GM23338 (cell line): ENCODE results near the gene ASTL. TPM values are rescaled to one million over a fixed set of nuclear protein-coding genes. Genes with fewer than 3 reads are reported as not detected.

Experiments
- ATAC-seq: fragments of 200-7000 bp; cut with Tn5 transposase; 3 replicates; pipeline ENCODE4 v1.9.1; 2020
- DNase-seq: peaks from one replicate; pipeline ENCODE4 v3.0.0-alpha.2; 2015; ENCODE audit warnings: low spot score
- H2AFZ ChIP-seq: fragments of 200-600 bp; sonication (generic); 2 replicates; pipeline ENCODE4 v1.8.0; 2016; ENCODE audit warnings: antibody characterized with exemption, mild to moderate bottlenecking, moderate library complexity
- H3F3A ChIP-seq: fragments of 200-600 bp; sonication (generic); replicated peaks from 2 replicates; pipeline ENCODE4 v1.8.0; 2017; ENCODE audit warnings: antibody characterized with exemption, mixed run types, low read depth
- H3K27ac ChIP-seq: fragments of 200-600 bp; sonication (generic); 2 replicates; pipeline ENCODE4 v1.6.1; 2016; ENCODE audit warnings: low read depth
- H3K27me3 ChIP-seq: fragments of 200-600 bp; sonication (generic); 2 replicates; pipeline ENCODE4 v1.8.0; 2016; ENCODE audit warnings: mild to moderate bottlenecking, mixed run types, moderate library complexity; ENCODE audit not compliant: insufficient read depth
- H3K36me3 ChIP-seq: fragments of 200-600 bp; sonication (generic); 2 replicates; pipeline ENCODE4 v1.8.0; 2016; ENCODE audit warnings: mild to moderate bottlenecking; ENCODE audit not compliant: insufficient read depth
- H3K4me1 ChIP-seq: fragments of 200-600 bp; sonication (generic); 2 replicates; pipeline ENCODE4 v1.8.0; 2016; ENCODE audit warnings: mild to moderate bottlenecking, moderate library complexity; ENCODE audit not compliant: insufficient read depth
- H3K4me2 ChIP-seq: fragments of 200-600 bp; sonication (generic); 2 replicates; pipeline ENCODE4 v1.7.1; 2017; ENCODE audit warnings: mixed run types
- H3K4me3 ChIP-seq: fragments of 200-600 bp; sonication (generic); 2 replicates; pipeline ENCODE4 v1.6.1; 2016; ENCODE audit warnings: mixed run types
- H3K79me2 ChIP-seq: fragments of 200-600 bp; sonication (generic); replicated peaks from 2 replicates; pipeline ENCODE4 v1.8.0; 2017; ENCODE audit warnings: mild to moderate bottlenecking; ENCODE audit not compliant: insufficient read depth
- H3K9me2 ChIP-seq: fragments of 200-600 bp; sonication (generic); 2 replicates; pipeline ENCODE4 v1.8.0; 2017; ENCODE audit not compliant: insufficient read depth
- H4K20me1 ChIP-seq: fragments of 200-600 bp; sonication (generic); replicated peaks from 2 replicates; pipeline ENCODE4 v1.8.0; 2017; ENCODE audit warnings: mild to moderate bottlenecking; ENCODE audit not compliant: insufficient read depth
- H3K27ac Mint-ChIP-seq: 2 replicates; pipeline ENCODE4 v1.8.0; 2020; ENCODE audit warnings: inconsistent platforms, mild to moderate bottlenecking, moderate library complexity, mixed read lengths
- H3K27me3 Mint-ChIP-seq: 3 replicates; pipeline ENCODE4 v1.8.0; 2022; ENCODE audit warnings: low read depth, mild to moderate bottlenecking, moderate library complexity, mixed read lengths, inconsistent platforms; ENCODE audit not compliant: insufficient read depth, poor library complexity
- H3K36me3 Mint-ChIP-seq: 3 replicates; pipeline ENCODE4 v1.8.0; 2021; ENCODE audit warnings: low read depth, mild to moderate bottlenecking, inconsistent platforms, moderate library complexity, mixed read lengths
- H3K4me1 Mint-ChIP-seq: 3 replicates; pipeline ENCODE4 v1.8.0; 2020; ENCODE audit warnings: mild to moderate bottlenecking, inconsistent platforms, mixed read lengths
- H3K4me3 Mint-ChIP-seq: 3 replicates; pipeline ENCODE4 v1.8.0; 2021; ENCODE audit warnings: moderate library complexity, mild to moderate bottlenecking, inconsistent platforms, mixed read lengths
- H3K9me3 Mint-ChIP-seq: 3 replicates; pipeline ENCODE4 v1.8.0; 2020; ENCODE audit warnings: moderate library complexity, mild to moderate bottlenecking, inconsistent platforms, mixed read lengths
- CREB1 ChIP-seq: fragments of 250-450 bp; sonication (Bioruptor Pico); IDR thresholded peaks from 2 replicates; pipeline ENCODE4 v1.5.0; 2020; ENCODE audit warnings: low read depth, mild to moderate bottlenecking, moderate library complexity
- CTCF ChIP-seq, 2 experiments: fragments of 200-600 bp in 1 of 2; sonication (generic) in 1 of 2; conservative IDR thresholded peaks; 2 replicates each; pipeline versions ENCODE4 v1.5.1 to v1.6.1; 2016 to 2017; ENCODE audit warnings: antibody characterized with exemption in 2 of 2, low read depth in 2 of 2, mild to moderate bottlenecking in 2 of 2, moderate library complexity in 1 of 2
- EZH2 ChIP-seq: fragments of 200-600 bp; sonication (generic); IDR thresholded peaks from one replicate; pipeline ENCODE4 v1.8.0; 2017; ENCODE audit warnings: antibody characterized with exemption, mild to moderate bottlenecking, low read depth; ENCODE audit not compliant: unreplicated experiment
- EZH2phosphoT487 ChIP-seq: fragments of 200-600 bp; sonication (generic); IDR thresholded peaks from one replicate; pipeline ENCODE4 v1.8.1; 2018; ENCODE audit warnings: antibody characterized with exemption; ENCODE audit not compliant: unreplicated experiment
- JUNB ChIP-seq: IDR thresholded peaks from one replicate; pipeline ENCODE4 v1.6.1; 2016; ENCODE audit warnings: antibody characterized with exemption; ENCODE audit not compliant: unreplicated experiment
- POLR2AphosphoS5 ChIP-seq: IDR thresholded peaks from 2 replicates; pipeline ENCODE4 v1.6.1; 2016; ENCODE audit warnings: antibody characterized with exemption, low read depth
- REST ChIP-seq: IDR thresholded peaks from one replicate; pipeline ENCODE4 v1.6.1; 2018; ENCODE audit warnings: antibody characterized with exemption; ENCODE audit not compliant: unreplicated experiment
- STAT1 ChIP-seq: IDR thresholded peaks from one replicate; pipeline ENCODE4 v1.6.1; 2016; ENCODE audit warnings: antibody characterized with exemption; ENCODE audit not compliant: unreplicated experiment
- ZNF114 ChIP-seq: fragments of 250-450 bp; sonication (Bioruptor Pico); IDR thresholded peaks from 2 replicates; pipeline ENCODE4 v1.5.0; 2020; ENCODE audit warnings: mild to moderate bottlenecking, moderate library complexity
- ZNF331 ChIP-seq: fragments of 250-450 bp; sonication (Bioruptor Pico); IDR thresholded peaks from 2 replicates; pipeline ENCODE4 v1.5.0; 2020; ENCODE audit warnings: low read depth, mild to moderate bottlenecking, moderate library complexity
- ZNF462 ChIP-seq: fragments of 250-450 bp; sonication (Bioruptor Pico); IDR thresholded peaks from 2 replicates; pipeline ENCODE4 v1.5.0; 2020; ENCODE audit warnings: mild to moderate bottlenecking, moderate library complexity
- polyA plus RNA-seq: library from polyadenylated mRNA; unstranded; fragments of >200 nt; fragmentation: Nextera tagmentation; extraction: Ambion mirVana; gene quantifications from 2 replicates; pipeline ENCODE4 v1.2.1, GENCODE V29; 2016
- total RNA-seq: library from RNA; depleted of rRNA; stranded (reverse); fragments of >200 nt; shearing (Covaris generic); gene quantifications from 2 replicates; pipeline ENCODE4 v1.2.3, GENCODE V29; 2014

ASTL gene
- total and polyA plus RNA-seq, 2 experiments from 2014 or later = 0.23 TPM; not detected in 1

GRCh38 chr2:96093528-96093927 is 44.8 kb downstream of the ASTL start:
- no peak overlapping the region for H2AFZ ChIP-seq
- no peaks in the 10 kb centered on the region for H4K20me1 ChIP-seq
- no peaks in the 10 kb centered on the region for H3K9me3 Mint-ChIP-seq
- H3K36me3 ChIP-seq = no peaks in the 10 kb centered on the region
- no peak overlapping the region for H3K4me2 ChIP-seq
- peaks cover 7% of the 10 kb centered on the region; the same call in 1 of the 2 replicates for H3K4me1 ChIP-seq
- no peak overlapping the region for H3K4me3 Mint-ChIP-seq
- no peak overlapping the region for H3K4me3 ChIP-seq
- no peaks in the 10 kb centered on the region for H3K27me3 ChIP-seq
- no peak for ATAC-seq
- peaks cover 21% of the 10 kb centered on the region for H3K4me1 Mint-ChIP-seq
- TF ChIP-seq ZNF462 (CRISPR knock-in tag) (no peak), EZH2phosphoT487 (no peak), STAT1 (no peak), REST (no peak), CREB1 (CRISPR knock-in tag) (no peak), ZNF114 (no peak), JUNB (no peak), ZNF331 (CRISPR knock-in tag) (no peak), POLR2AphosphoS5 (no peak), EZH2 (no peak), CTCF (conservative IDR thresholded peaks at IDR 0.05; ENCODE audit: low read depth in 2 of 2) (no peak)
- no peaks in the 10 kb centered on the region for H3K79me2 ChIP-seq
- H3K27me3 Mint-ChIP-seq = peaks cover 9% of the 10 kb centered on the region
- H3K27ac Mint-ChIP-seq = no peak overlapping the region
- H3K36me3 Mint-ChIP-seq = no peaks in the 10 kb centered on the region; the same call in 2 of the 3 replicates
- no peak for DNase-seq
- no peaks in the 10 kb centered on the region for H3F3A ChIP-seq
- H3K27ac ChIP-seq = no peak overlapping the region
- H3K9me2 ChIP-seq = no peaks in the 10 kb centered on the region; the same call in 1 of the 2 replicates
